Sigmoid colon (tissue), 4 donors: ENCODE measurements around the gene PTPRB.

Source experiments
- EP300 ChIP-seq, 4 donors: sonication (generic); formaldehyde crosslinking; IDR thresholded peaks; one replicate each; pipeline ENCODE4 v1.6.1; 2017; ENCODE audit warnings: antibody characterized with exemption in 4 of 4
- POLR2A ChIP-seq, 2 donors: fragments of 450-650 bp; IDR thresholded peaks; one replicate each; pipeline ENCODE4 v1.6.1; 2016; ENCODE audit warnings: antibody characterized with exemption in 2 of 2, mild to moderate bottlenecking in 2 of 2, moderate library complexity in 2 of 2
- TF ChIP-seq, protein P1 (sequence below), 4 experiments: fragments of 450-650 bp in 3 of 4; fragments of 200-600 bp in 1 of 4; IDR thresholded peaks; one replicate each; pipeline ENCODE4 v1.5.1; 2016 to 2019; ENCODE audit warnings: antibody characterized with exemption in 4 of 4, mild to moderate bottlenecking in 3 of 4, moderate library complexity in 2 of 4

DNA sequence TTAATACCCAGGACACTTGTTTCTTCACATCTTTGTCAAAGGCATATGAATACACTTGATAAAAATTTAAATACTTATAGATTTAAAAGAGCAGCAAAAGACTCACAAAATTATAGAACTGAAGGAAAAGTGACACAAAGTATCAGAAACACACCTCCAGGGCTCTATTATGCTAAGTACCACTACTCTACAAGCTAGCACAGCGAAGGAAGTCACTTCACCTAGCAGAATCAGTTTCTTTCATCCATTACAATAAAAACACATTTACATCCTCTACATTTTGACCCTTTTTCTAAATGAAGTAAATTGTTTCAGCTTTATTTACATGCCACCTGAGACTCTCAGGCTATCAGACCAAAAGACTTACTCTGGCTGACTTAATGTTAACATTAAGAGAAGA is 26.6 kb upstream of the PTPRB start:
- TF ChIP-seq POLR2A (IDR thresholded peaks at IDR 0.05) (no peak), EP300 (IDR thresholded peaks at IDR 0.05) (no peak)
- TF ChIP-seq, protein P1, sequence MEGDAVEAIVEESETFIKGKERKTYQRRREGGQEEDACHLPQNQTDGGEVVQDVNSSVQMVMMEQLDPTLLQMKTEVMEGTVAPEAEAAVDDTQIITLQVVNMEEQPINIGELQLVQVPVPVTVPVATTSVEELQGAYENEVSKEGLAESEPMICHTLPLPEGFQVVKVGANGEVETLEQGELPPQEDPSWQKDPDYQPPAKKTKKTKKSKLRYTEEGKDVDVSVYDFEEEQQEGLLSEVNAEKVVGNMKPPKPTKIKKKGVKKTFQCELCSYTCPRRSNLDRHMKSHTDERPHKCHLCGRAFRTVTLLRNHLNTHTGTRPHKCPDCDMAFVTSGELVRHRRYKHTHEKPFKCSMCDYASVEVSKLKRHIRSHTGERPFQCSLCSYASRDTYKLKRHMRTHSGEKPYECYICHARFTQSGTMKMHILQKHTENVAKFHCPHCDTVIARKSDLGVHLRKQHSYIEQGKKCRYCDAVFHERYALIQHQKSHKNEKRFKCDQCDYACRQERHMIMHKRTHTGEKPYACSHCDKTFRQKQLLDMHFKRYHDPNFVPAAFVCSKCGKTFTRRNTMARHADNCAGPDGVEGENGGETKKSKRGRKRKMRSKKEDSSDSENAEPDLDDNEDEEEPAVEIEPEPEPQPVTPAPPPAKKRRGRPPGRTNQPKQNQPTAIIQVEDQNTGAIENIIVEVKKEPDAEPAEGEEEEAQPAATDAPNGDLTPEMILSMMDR (IDR thresholded peaks at IDR 0.05): no peak
